WTC11 (cell line): ENCODE results near the gene COLEC12. TPM values are rescaled to one million over a fixed set of nuclear protein-coding genes. Genes with fewer than 3 reads are reported as not detected.
A peak's percentile ranks its signal among the peaks of the same experiment; 100 is the strongest.

Source experiments
- ATAC-seq: fragments of 200-7000 bp; cut with Tn5 transposase; 2 replicates; pipeline ENCODE4 v1.10.0; 2021; ENCODE audit warnings: mild to moderate bottlenecking, moderate library complexity
- CTCF ChIA-PET: fragments of 300-600 bp; sonication (Branson Sonifier 250); formaldehyde crosslinking; loops from one replicate; lab custom pipeline; 2021; ENCODE audit warnings: antibody characterized with exemption; lab: Charles Lee
- POLR2A ChIA-PET: fragments of 350-600 bp; sonication (Branson Sonifier 250); formaldehyde crosslinking; loops from one replicate; lab custom pipeline; 2021; ENCODE audit warnings: antibody characterized with exemption; lab: Charles Lee
- DNase-seq: peaks from one replicate; pipeline ENCODE4 v3.0.0; 2021; ENCODE audit warnings: low spot score
- H3K27ac Mint-ChIP-seq: 2 replicates; pipeline ENCODE4 v1.8.0; 2021; ENCODE audit warnings: mixed read lengths
- H3K27me3 Mint-ChIP-seq: 2 replicates; pipeline ENCODE4 v1.8.0; 2021; ENCODE audit warnings: low read depth, mild to moderate bottlenecking, moderate library complexity, mixed read lengths
- H3K36me3 Mint-ChIP-seq: 2 replicates; pipeline ENCODE4 v1.8.0; 2021; ENCODE audit warnings: mixed read lengths
- H3K4me1 Mint-ChIP-seq: 2 replicates; pipeline ENCODE4 v1.8.0; 2022; ENCODE audit warnings: mixed read lengths
- H3K4me3 Mint-ChIP-seq: 2 replicates; pipeline ENCODE4 v1.8.0; 2021; ENCODE audit warnings: mild to moderate bottlenecking, moderate library complexity, mixed read lengths
- H3K9me3 Mint-ChIP-seq: 2 replicates; pipeline ENCODE4 v1.8.0; 2021; ENCODE audit warnings: mixed read lengths
- ELF4 ChIP-seq: sonication (generic); formaldehyde crosslinking; IDR thresholded peaks from 2 replicates; pipeline ENCODE4 v1.8.1; 2022; ENCODE audit warnings: low read depth, mild to moderate bottlenecking, moderate library complexity, missing genetic modification reagents
- FOXJ3 ChIP-seq: sonication (generic); formaldehyde crosslinking; IDR thresholded peaks from 2 replicates; pipeline ENCODE4 v1.9.0; 2021; ENCODE audit warnings: missing genetic modification reagents, mild to moderate bottlenecking, borderline replicate concordance
- GRHL2 ChIP-seq: fragments of 250-450 bp; sonication (Bioruptor Pico); IDR thresholded peaks from 2 replicates; pipeline ENCODE4 v1.8.0; 2022; ENCODE audit warnings: mild to moderate bottlenecking, moderate library complexity; ENCODE audit not compliant: insufficient replicate concordance, severe bottlenecking
- NFYB ChIP-seq: sonication (generic); formaldehyde crosslinking; conservative IDR thresholded peaks from 2 replicates; pipeline ENCODE4 v1.8.0; 2022; ENCODE audit warnings: low read depth, missing genetic modification reagents
- ZNF219 ChIP-seq: sonication (generic); formaldehyde crosslinking; IDR thresholded peaks from 2 replicates; pipeline ENCODE4 v1.8.0; 2023; ENCODE audit warnings: missing genetic modification reagents, mild to moderate bottlenecking, borderline replicate concordance
- ZNF317 ChIP-seq: sonication (generic); formaldehyde crosslinking; IDR thresholded peaks from 2 replicates; pipeline ENCODE4 v1.8.1; 2023; ENCODE audit warnings: low read depth, mild to moderate bottlenecking, moderate library complexity, missing genetic modification reagents, borderline replicate concordance
- ZNF671 ChIP-seq: fragments of 250-450 bp; sonication (Bioruptor Pico); IDR thresholded peaks from 2 replicates; pipeline ENCODE4 v1.8.0; 2021; ENCODE audit warnings: mild to moderate bottlenecking
- total RNA-seq: library from RNA; stranded (reverse); gene quantifications from 3 replicates; pipeline ENCODE4 v1.2.3, GENCODE V29; 2021
- TF ChIP-seq, protein P1 (sequence below): sonication (generic); formaldehyde crosslinking; IDR thresholded peaks from 2 replicates; pipeline ENCODE4 v1.8.1; 2023; ENCODE audit warnings: mild to moderate bottlenecking, moderate library complexity, missing genetic modification reagents
- TF ChIP-seq, protein P2 (sequence below): sonication (generic); formaldehyde crosslinking; IDR thresholded peaks from 2 replicates; pipeline ENCODE4 v1.8.1; 2023; ENCODE audit warnings: mild to moderate bottlenecking, missing genetic modification reagents, borderline replicate concordance
- TF ChIP-seq, protein P3 (sequence below): sonication (generic); formaldehyde crosslinking; IDR thresholded peaks from 2 replicates; pipeline ENCODE4 v1.8.1; 2022; ENCODE audit warnings: low read depth, mild to moderate bottlenecking, moderate library complexity, missing genetic modification reagents, borderline replicate concordance
- TF ChIP-seq, protein P4 (sequence below): fragments of 250-450 bp; sonication (Bioruptor Pico); IDR thresholded peaks from 2 replicates; pipeline ENCODE4 v1.9.0; 2021; ENCODE audit warnings: mild to moderate bottlenecking, borderline replicate concordance
- TF ChIP-seq, protein P5 (sequence below): sonication (generic); formaldehyde crosslinking; IDR thresholded peaks from 2 replicates; pipeline ENCODE4 v1.8.1; 2022; ENCODE audit warnings: mild to moderate bottlenecking, moderate library complexity, missing genetic modification reagents
- TF ChIP-seq, protein P6 (sequence below): sonication (generic); formaldehyde crosslinking; conservative IDR thresholded peaks from 2 replicates; pipeline ENCODE4 v1.8.1; 2022; ENCODE audit warnings: mild to moderate bottlenecking, missing genetic modification reagents
- TF ChIP-seq, protein P7 (sequence below): sonication (generic); formaldehyde crosslinking; IDR thresholded peaks from 2 replicates; pipeline ENCODE4 v1.8.1; 2023; ENCODE audit warnings: mild to moderate bottlenecking, missing genetic modification reagents, moderate library complexity
- TF ChIP-seq, protein P8 (sequence below): sonication (generic); formaldehyde crosslinking; IDR thresholded peaks from 2 replicates; pipeline ENCODE4 v1.8.0; 2022; ENCODE audit warnings: mild to moderate bottlenecking, missing genetic modification reagents
- TF ChIP-seq, protein P9 (sequence below): sonication (generic); formaldehyde crosslinking; IDR thresholded peaks from 2 replicates; pipeline ENCODE4 v1.8.1; 2022; ENCODE audit warnings: low read depth, missing genetic modification reagents, borderline replicate concordance

Gene COLEC12
- total RNA-seq, 1 experiment from 2014 or later: 0.48 TPM

DNA sequence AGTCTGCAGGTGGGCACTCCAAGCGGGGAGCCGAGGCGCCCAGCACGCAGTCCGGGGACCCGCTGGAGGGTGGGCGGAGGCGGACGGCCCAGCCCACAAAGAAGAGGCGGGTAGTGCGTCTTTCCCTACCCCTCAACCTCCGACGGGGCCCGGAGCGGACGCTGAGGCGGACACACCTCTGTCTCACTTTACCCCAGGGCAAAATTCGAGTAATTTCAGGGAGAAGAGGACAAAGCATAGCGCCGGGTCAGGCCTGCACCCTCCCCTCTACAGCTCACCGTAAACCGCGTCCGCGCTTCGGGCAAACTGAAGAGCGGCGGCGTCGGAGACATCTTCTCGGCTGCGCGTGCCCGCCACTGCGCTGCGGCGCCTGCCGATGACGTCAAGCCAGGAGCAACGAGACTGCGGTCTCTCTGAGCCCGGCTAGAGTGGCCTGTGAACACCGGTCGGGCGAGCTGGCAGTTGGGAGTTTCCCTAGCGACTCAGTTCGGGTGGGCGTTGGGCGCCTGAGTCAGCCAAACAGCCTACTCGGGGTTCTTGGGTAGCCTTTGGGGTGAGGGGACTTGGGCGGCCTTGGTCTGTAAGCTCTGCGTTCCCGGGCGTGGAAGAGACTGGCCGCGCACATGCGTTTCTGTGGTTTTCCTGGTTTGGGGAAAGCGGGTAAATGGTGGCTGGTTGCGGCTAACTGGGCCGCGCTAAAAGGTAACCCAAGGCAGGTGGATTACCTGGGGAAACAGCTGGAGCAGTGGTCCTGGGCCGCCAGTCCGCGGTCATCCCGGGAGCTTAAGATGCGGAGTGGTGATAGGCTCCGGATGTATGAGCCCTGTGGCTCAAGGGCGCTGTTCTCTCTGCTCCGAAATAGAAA is 232.6 kb downstream of the COLEC12 start, which contains the start of gene THOC1 (continued):
- TF ChIP-seq, protein P1, sequence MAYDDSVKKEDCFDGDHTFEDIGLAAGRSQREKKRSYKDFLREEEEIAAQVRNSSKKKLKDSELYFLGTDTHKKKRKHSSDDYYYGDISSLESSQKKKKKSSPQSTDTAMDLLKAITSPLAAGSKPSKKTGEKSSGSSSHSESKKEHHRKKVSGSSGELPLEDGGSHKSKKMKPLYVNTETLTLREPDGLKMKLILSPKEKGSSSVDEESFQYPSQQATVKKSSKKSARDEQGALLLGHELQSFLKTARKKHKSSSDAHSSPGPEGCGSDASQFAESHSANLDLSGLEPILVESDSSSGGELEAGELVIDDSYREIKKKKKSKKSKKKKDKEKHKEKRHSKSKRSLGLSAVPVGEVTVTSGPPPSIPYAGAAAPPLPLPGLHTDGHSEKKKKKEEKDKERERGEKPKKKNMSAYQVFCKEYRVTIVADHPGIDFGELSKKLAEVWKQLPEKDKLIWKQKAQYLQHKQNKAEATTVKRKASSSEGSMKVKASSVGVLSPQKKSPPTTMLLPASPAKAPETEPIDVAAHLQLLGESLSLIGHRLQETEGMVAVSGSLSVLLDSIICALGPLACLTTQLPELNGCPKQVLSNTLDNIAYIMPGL (CRISPR knock-in tag): peak; percentile 83
- TF ChIP-seq, protein P2, sequence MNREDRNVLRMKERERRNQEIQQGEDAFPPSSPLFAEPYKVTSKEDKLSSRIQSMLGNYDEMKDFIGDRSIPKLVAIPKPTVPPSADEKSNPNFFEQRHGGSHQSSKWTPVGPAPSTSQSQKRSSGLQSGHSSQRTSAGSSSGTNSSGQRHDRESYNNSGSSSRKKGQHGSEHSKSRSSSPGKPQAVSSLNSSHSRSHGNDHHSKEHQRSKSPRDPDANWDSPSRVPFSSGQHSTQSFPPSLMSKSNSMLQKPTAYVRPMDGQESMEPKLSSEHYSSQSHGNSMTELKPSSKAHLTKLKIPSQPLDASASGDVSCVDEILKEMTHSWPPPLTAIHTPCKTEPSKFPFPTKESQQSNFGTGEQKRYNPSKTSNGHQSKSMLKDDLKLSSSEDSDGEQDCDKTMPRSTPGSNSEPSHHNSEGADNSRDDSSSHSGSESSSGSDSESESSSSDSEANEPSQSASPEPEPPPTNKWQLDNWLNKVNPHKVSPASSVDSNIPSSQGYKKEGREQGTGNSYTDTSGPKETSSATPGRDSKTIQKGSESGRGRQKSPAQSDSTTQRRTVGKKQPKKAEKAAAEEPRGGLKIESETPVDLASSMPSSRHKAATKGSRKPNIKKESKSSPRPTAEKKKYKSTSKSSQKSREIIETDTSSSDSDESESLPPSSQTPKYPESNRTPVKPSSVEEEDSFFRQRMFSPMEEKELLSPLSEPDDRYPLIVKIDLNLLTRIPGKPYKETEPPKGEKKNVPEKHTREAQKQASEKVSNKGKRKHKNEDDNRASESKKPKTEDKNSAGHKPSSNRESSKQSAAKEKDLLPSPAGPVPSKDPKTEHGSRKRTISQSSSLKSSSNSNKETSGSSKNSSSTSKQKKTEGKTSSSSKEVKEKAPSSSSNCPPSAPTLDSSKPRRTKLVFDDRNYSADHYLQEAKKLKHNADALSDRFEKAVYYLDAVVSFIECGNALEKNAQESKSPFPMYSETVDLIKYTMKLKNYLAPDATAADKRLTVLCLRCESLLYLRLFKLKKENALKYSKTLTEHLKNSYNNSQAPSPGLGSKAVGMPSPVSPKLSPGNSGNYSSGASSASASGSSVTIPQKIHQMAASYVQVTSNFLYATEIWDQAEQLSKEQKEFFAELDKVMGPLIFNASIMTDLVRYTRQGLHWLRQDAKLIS (CRISPR knock-in tag): no peak
- TF ChIP-seq ZNF671 (no peak), ELF4 (CRISPR knock-in tag) (no peak), ZNF219 (CRISPR knock-in tag) (no peak; the same call in 1 of the 2 replicates), NFYB (CRISPR knock-in tag) (no peak)
- TF ChIP-seq, protein P3, sequence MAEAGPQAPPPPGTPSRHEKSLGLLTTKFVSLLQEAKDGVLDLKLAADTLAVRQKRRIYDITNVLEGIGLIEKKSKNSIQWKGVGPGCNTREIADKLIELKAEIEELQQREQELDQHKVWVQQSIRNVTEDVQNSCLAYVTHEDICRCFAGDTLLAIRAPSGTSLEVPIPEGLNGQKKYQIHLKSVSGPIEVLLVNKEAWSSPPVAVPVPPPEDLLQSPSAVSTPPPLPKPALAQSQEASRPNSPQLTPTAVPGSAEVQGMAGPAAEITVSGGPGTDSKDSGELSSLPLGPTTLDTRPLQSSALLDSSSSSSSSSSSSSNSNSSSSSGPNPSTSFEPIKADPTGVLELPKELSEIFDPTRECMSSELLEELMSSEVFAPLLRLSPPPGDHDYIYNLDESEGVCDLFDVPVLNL (CRISPR knock-in tag): peak; percentile 53; the same call in 1 of the 2 replicates
- TF ChIP-seq, protein P4, sequence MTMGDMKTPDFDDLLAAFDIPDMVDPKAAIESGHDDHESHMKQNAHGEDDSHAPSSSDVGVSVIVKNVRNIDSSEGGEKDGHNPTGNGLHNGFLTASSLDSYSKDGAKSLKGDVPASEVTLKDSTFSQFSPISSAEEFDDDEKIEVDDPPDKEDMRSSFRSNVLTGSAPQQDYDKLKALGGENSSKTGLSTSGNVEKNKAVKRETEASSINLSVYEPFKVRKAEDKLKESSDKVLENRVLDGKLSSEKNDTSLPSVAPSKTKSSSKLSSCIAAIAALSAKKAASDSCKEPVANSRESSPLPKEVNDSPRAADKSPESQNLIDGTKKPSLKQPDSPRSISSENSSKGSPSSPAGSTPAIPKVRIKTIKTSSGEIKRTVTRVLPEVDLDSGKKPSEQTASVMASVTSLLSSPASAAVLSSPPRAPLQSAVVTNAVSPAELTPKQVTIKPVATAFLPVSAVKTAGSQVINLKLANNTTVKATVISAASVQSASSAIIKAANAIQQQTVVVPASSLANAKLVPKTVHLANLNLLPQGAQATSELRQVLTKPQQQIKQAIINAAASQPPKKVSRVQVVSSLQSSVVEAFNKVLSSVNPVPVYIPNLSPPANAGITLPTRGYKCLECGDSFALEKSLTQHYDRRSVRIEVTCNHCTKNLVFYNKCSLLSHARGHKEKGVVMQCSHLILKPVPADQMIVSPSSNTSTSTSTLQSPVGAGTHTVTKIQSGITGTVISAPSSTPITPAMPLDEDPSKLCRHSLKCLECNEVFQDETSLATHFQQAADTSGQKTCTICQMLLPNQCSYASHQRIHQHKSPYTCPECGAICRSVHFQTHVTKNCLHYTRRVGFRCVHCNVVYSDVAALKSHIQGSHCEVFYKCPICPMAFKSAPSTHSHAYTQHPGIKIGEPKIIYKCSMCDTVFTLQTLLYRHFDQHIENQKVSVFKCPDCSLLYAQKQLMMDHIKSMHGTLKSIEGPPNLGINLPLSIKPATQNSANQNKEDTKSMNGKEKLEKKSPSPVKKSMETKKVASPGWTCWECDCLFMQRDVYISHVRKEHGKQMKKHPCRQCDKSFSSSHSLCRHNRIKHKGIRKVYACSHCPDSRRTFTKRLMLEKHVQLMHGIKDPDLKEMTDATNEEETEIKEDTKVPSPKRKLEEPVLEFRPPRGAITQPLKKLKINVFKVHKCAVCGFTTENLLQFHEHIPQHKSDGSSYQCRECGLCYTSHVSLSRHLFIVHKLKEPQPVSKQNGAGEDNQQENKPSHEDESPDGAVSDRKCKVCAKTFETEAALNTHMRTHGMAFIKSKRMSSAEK (CRISPR knock-in tag): no peak
- TF ChIP-seq, protein P5, sequence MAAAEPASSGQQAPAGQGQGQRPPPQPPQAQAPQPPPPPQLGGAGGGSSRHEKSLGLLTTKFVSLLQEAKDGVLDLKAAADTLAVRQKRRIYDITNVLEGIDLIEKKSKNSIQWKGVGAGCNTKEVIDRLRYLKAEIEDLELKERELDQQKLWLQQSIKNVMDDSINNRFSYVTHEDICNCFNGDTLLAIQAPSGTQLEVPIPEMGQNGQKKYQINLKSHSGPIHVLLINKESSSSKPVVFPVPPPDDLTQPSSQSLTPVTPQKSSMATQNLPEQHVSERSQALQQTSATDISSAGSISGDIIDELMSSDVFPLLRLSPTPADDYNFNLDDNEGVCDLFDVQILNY (CRISPR knock-in tag): no peak
- TF ChIP-seq, protein P6, sequence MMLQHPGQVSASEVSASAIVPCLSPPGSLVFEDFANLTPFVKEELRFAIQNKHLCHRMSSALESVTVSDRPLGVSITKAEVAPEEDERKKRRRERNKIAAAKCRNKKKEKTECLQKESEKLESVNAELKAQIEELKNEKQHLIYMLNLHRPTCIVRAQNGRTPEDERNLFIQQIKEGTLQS (CRISPR knock-in tag): no peak

DNA sequence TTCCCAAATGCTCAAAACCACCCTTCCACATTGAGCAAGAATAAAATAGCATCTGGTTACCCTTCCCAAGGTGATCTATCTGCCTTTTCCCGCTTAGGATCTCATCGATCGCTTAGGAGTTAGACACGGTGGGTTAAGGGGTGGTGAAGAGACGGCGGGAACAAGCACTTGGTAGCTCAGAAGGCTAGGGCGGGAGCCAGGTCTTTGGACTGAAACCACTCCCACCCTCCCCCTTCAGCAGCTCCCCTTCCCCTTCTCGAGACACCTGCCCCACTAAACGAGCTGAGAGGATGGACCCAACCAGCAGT is 233.2 kb downstream of the COLEC12 start:
- Mint-ChIP-seq H3K9me3 (no peaks in the 10 kb centered on the region), H3K4me3 (peak overlapping the region; percentile 97), H3K36me3 (peaks cover 18% of the 10 kb centered on the region), H3K27me3 (no peaks in the 10 kb centered on the region), H3K27ac (peak overlapping the region; percentile 97), H3K4me1 (peaks cover 15% of the 10 kb centered on the region)
- CTCF ChIA-PET: interaction anchor here (0.7 to 1.9 kb wide), 8 partner anchors 38 to 572 kb away, joined by 3 to 11 read pairs (median 4); no protein-coding TSS in a partner anchor
- POLR2A ChIA-PET: interaction anchor here (0.5 to 2.0 kb wide), 10 partner anchors 21 to 391 kb away, joined by 3 to 5 read pairs (median 4); partner anchors contain the start of genes TYMS and USP14
- ATAC-seq (peak; percentile 46), DNase-seq (no peak)
- TF ChIP-seq, protein P7, sequence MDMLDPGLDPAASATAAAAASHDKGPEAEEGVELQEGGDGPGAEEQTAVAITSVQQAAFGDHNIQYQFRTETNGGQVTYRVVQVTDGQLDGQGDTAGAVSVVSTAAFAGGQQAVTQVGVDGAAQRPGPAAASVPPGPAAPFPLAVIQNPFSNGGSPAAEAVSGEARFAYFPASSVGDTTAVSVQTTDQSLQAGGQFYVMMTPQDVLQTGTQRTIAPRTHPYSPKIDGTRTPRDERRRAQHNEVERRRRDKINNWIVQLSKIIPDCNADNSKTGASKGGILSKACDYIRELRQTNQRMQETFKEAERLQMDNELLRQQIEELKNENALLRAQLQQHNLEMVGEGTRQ (CRISPR knock-in tag): no peak
- TF ChIP-seq, protein P8, sequence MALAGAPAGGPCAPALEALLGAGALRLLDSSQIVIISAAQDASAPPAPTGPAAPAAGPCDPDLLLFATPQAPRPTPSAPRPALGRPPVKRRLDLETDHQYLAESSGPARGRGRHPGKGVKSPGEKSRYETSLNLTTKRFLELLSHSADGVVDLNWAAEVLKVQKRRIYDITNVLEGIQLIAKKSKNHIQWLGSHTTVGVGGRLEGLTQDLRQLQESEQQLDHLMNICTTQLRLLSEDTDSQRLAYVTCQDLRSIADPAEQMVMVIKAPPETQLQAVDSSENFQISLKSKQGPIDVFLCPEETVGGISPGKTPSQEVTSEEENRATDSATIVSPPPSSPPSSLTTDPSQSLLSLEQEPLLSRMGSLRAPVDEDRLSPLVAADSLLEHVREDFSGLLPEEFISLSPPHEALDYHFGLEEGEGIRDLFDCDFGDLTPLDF (CRISPR knock-in tag): no peak
- TF ChIP-seq, protein P9, sequence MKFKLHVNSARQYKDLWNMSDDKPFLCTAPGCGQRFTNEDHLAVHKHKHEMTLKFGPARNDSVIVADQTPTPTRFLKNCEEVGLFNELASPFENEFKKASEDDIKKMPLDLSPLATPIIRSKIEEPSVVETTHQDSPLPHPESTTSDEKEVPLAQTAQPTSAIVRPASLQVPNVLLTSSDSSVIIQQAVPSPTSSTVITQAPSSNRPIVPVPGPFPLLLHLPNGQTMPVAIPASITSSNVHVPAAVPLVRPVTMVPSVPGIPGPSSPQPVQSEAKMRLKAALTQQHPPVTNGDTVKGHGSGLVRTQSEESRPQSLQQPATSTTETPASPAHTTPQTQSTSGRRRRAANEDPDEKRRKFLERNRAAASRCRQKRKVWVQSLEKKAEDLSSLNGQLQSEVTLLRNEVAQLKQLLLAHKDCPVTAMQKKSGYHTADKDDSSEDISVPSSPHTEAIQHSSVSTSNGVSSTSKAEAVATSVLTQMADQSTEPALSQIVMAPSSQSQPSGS: no peak
- TF ChIP-seq ELF4 (CRISPR knock-in tag) (no peak), FOXJ3 (CRISPR knock-in tag) (no peak), GRHL2 (no peak), ZNF317 (CRISPR knock-in tag) (no peak)
